Keratinocyte (primary cell): ENCODE results near the gene TMEM123. TPM values are rescaled to one million over a fixed set of nuclear protein-coding genes. Genes with fewer than 3 reads are reported as not detected.

ENCODE experiments used
- DNase-seq: peaks from one replicate; pipeline ENCODE4 v3.0.0-alpha.2; 2011; ENCODE audit warnings: low read depth, missing footprints, low spot score
- FAIRE-seq: peaks from 2 replicates; lab custom pipeline; 2011; peaks lifted over from hg19 to GRCh38; lab: Jason Lieb, UNC
- H2AFZ ChIP-seq: 2 replicates; pipeline ENCODE4 v1.6.0; 2012; ENCODE audit warnings: low read length, control low read depth, inconsistent platforms; ENCODE audit not compliant: control insufficient read depth
- H3K27ac ChIP-seq: 2 replicates; pipeline ENCODE4 v1.5.1; 2011; ENCODE audit warnings: low read length; ENCODE audit not compliant: control insufficient read depth, insufficient read depth
- H3K27me3 ChIP-seq: 3 replicates; pipeline ENCODE4 v1.6.0; 2011; ENCODE audit warnings: low read length; ENCODE audit not compliant: control insufficient read depth, insufficient read depth; ENCODE audit errors: extremely low read depth
- H3K36me3 ChIP-seq, 2 experiments: 2 replicates in 1 of 2; 3 replicates in 1 of 2; pipeline ENCODE4 v1.5.1; 2011; ENCODE audit warnings: low read length in 2 of 2, mild to moderate bottlenecking in 1 of 2; ENCODE audit not compliant: control insufficient read depth in 2 of 2, insufficient read depth in 2 of 2; ENCODE audit errors: extremely low read depth in 1 of 2
- H3K4me1 ChIP-seq: 3 replicates; pipeline ENCODE4 v1.5.1; 2011; ENCODE audit warnings: low read length; ENCODE audit not compliant: control insufficient read depth, insufficient read depth; ENCODE audit errors: extremely low read depth
- H3K4me2 ChIP-seq: 3 replicates; pipeline ENCODE4 v1.6.0; 2011; ENCODE audit warnings: low read depth, low read length; ENCODE audit not compliant: control insufficient read depth, insufficient read depth; ENCODE audit errors: extremely low read depth
- H3K4me3 ChIP-seq, 3 experiments: fragments of 200-600 bp in 1 of 3; sonication (generic) in 1 of 3; 2 replicates in 2 of 3; 3 replicates in 1 of 3; pipeline ENCODE4 v1.5.1; 2011 to 2016; ENCODE audit warnings: low read length in 3 of 3, mild to moderate bottlenecking in 3 of 3, control low read depth in 2 of 3, inconsistent platforms in 1 of 3, low read depth in 1 of 3, mixed read lengths in 1 of 3, mixed run types in 1 of 3, moderate library complexity in 1 of 3; ENCODE audit not compliant: control insufficient read depth in 2 of 3, insufficient read depth in 2 of 3; ENCODE audit errors: extremely low read depth in 1 of 3
- H3K79me2 ChIP-seq: 2 replicates; pipeline ENCODE4 v1.6.0; 2012; ENCODE audit warnings: low read length; ENCODE audit not compliant: control insufficient read depth, insufficient read depth
- H3K9ac ChIP-seq: 3 replicates; pipeline ENCODE4 v1.6.0; 2011; ENCODE audit warnings: low read length; ENCODE audit not compliant: control insufficient read depth, insufficient read depth; ENCODE audit errors: extremely low read depth
- H3K9me1 ChIP-seq: 3 replicates; pipeline ENCODE4 v1.6.0; 2011; ENCODE audit warnings: low read length; ENCODE audit not compliant: control insufficient read depth, insufficient read depth; ENCODE audit errors: extremely low read depth
- H3K9me3 ChIP-seq: 2 replicates; pipeline ENCODE4 v1.5.1; 2012; ENCODE audit warnings: low read depth, low read length; ENCODE audit not compliant: control insufficient read depth
- H4K20me1 ChIP-seq: 3 replicates; pipeline ENCODE4 v1.6.0; 2011; ENCODE audit warnings: low read length; ENCODE audit not compliant: control insufficient read depth, insufficient read depth; ENCODE audit errors: extremely low read depth
- EZH2 ChIP-seq: IDR thresholded peaks from one replicate; pipeline ENCODE4 v1.6.1; 2012; ENCODE audit warnings: inconsistent platforms, mild to moderate bottlenecking, low read length, moderate library complexity
- dilution Hi-C: fragments of 300-500 bp; cut with MboI; formaldehyde crosslinking; loops from one replicate; pipeline ENCODE4 v1.7.0; 2020; ENCODE audit warnings: low sequenced_read_pairs; ENCODE audit not compliant: extremely low pct_ligation_motif_present
- polyA plus RNA-seq, 5 experiments: library from polyadenylated mRNA; depleted of rRNA in 3 of 5; stranded (reverse) in 3 of 5; stranded (forward) in 1 of 5; unstranded in 1 of 5; fragments of >200 nt; gene quantifications; 1 replicate in 1 of 5; 2 replicates in 3 of 5; 3 replicates in 1 of 5; pipeline versions ENCODE4 v1.2.1 to v1.2.3, GENCODE V29; 2011 to 2012; ENCODE audit warnings: missing spikeins in 2 of 5, low read depth in 1 of 5, low replicate concordance in 1 of 5
- TF ChIP-seq, protein P1 (sequence below), 3 experiments: IDR thresholded peaks in 1 of 3; conservative IDR thresholded peaks in 1 of 3; optimal IDR thresholded peaks in 1 of 3; 2 replicates in 2 of 3; 3 replicates in 1 of 3; pipeline versions ENCODE3 to v1.5.1; 2011; ENCODE audit warnings: low read length in 3 of 3, mild to moderate bottlenecking in 3 of 3, moderate library complexity in 2 of 3, control low read depth in 1 of 3, inconsistent platforms in 1 of 3; ENCODE audit not compliant: insufficient read depth in 2 of 3; ENCODE audit errors: extremely low read depth in 1 of 3

The TMEM123 gene
- polyA plus RNA-seq, 1 donor (not counting 4 experiments of a cell fraction or from before 2014, with no cell fraction given), result 408 TPM

DNA sequence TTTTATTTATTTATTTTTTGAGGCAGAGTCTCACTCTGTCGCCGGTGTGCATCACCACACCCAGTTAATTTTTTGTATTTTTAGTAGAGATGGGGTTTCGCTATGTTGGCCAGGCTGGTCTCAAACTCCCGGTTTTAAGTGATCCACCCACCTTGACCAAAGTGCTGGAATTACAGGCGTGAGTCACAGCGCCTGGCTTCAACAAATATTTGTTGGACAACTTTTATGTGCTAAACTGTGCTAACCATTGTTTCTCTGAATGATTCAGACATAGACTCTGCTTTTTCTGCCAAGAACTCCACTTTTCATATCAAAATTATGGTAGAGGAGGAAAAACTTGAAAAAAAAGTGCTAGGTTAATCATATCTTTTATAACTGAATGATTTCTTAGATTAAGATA, 41.7 kb upstream of the TMEM123 start:
- no peak overlapping the region for H3K4me3 ChIP-seq
- no peaks in the 10 kb centered on the region for H3K27me3 ChIP-seq
- DNase-seq, result no peak
- no peak overlapping the region for H2AFZ ChIP-seq
- H3K9me3 ChIP-seq, result no peaks in the 10 kb centered on the region
- H3K9me1 ChIP-seq, result no peaks in the 10 kb centered on the region
- H4K20me1 ChIP-seq, result no peaks in the 10 kb centered on the region
- no peak overlapping the region for H3K27ac ChIP-seq
- no peak overlapping the region for H3K9ac ChIP-seq
- no peaks in the 10 kb centered on the region for H3K36me3 ChIP-seq
- TF ChIP-seq, protein P1, sequence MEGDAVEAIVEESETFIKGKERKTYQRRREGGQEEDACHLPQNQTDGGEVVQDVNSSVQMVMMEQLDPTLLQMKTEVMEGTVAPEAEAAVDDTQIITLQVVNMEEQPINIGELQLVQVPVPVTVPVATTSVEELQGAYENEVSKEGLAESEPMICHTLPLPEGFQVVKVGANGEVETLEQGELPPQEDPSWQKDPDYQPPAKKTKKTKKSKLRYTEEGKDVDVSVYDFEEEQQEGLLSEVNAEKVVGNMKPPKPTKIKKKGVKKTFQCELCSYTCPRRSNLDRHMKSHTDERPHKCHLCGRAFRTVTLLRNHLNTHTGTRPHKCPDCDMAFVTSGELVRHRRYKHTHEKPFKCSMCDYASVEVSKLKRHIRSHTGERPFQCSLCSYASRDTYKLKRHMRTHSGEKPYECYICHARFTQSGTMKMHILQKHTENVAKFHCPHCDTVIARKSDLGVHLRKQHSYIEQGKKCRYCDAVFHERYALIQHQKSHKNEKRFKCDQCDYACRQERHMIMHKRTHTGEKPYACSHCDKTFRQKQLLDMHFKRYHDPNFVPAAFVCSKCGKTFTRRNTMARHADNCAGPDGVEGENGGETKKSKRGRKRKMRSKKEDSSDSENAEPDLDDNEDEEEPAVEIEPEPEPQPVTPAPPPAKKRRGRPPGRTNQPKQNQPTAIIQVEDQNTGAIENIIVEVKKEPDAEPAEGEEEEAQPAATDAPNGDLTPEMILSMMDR (optimal IDR thresholded peaks at IDR 0.05 in 1 of 3, IDR thresholded peaks at IDR 0.05 in 1 of 3, conservative IDR thresholded peaks at IDR 0.05 in 1 of 3; ENCODE audit: extremely low read depth in 1 of 3, insufficient read depth in 2 of 3, low read length in 3 of 3), result no peak
- no peak for TF ChIP-seq EZH2
- no peak overlapping the region for H3K4me2 ChIP-seq
- peaks cover 6% of the 10 kb centered on the region for H3K4me1 ChIP-seq
- H3K79me2 ChIP-seq, result no peaks in the 10 kb centered on the region
- FAIRE-seq, result no peak
- dilution Hi-C loops, result no loop called here

- Histone ChIP-seq H4K20me1 (no peaks in the 10 kb centered on the region), H3K36me3 (no peaks in the 10 kb centered on the region), H3K4me1 (peaks cover 6% of the 10 kb centered on the region), H3K4me2 (no peak overlapping the region), H3K27ac (no peak overlapping the region), H3K9me1 (no peaks in the 10 kb centered on the region), H3K27me3 (no peaks in the 10 kb centered on the region), H2AFZ (no peak overlapping the region), H3K4me3 (no peak overlapping the region), H3K9me3 (no peaks in the 10 kb centered on the region), H3K9ac (no peak overlapping the region), H3K79me2 (no peaks in the 10 kb centered on the region)
- dilution Hi-C loops, result no loop called here
- TF ChIP-seq, protein P1 (optimal IDR thresholded peaks at IDR 0.05 in 1 of 3, IDR thresholded peaks at IDR 0.05 in 1 of 3, conservative IDR thresholded peaks at IDR 0.05 in 1 of 3; ENCODE audit: extremely low read depth in 1 of 3, insufficient read depth in 2 of 3, low read length in 3 of 3), result no peak
- no peak for TF ChIP-seq EZH2
- DNase-seq, result no peak
- no peak for FAIRE-seq
Observed at GRCh38 chr11:102493524-102493923, 41.0 kb upstream of the TMEM123 start.
